Measurements from ENCODE around the gene ID1.
"Not testable (repeated sequence)": the region's sequence is repeated elsewhere in the genome, so short reads cannot be mapped to it uniquely, and the experiment has no call there.

The ID1 gene

DNA sequence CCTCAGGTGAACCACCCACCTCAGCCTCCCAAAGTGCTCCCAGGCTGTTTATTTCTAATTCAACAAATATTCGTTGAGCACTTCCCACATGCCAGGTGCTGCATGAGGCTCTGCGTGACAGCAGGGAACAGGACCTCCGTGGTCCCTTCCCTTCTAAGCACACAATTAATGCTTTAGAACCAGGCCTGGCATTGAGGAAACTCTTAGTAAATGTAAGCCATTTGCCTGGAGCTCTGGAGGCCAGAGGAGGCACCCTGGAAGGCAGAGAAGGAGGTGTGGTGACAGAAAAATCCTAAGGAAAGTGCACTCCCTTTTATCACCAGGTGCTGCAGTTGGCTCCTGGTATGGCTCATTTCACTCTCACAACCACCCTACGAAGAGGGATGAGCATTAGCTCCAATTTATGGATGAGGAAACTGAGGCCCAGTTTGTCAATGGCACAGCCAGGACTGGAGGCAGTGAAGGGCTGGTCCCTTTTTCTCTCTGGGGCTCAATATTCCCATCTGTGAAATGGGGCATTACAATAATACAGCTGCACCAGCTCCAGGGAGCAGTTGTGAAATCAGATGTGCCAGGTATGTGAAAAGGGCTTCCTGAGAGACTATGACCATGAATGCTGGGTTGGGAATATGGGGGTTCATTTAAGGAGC, 8.1 kb upstream of the ID1 start:
- in situ Hi-C loops (cut with HindIII; ENCODE audit: low sequenced_read_pairs): no loop called here

DNA sequence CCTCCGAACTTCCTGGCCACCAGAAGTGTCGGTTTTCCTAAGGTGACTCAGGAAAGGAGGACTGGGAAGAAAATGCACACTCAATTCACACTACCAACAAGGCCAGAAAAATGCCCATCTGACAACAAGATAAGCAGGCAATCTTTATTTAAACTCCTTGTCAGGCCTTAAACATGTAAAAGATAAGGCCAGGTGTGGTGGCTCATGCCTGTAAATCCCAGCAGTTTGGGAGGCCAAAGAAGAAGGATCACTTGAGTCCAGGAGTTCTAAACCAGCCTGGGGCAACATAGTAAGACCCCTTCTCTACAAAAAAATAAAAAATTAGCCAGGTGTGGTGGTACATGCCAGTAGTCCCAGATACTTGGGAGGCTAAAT, 7.6 kb upstream of the ID1 start:
- in situ Hi-C loops (cut with HindIII; ENCODE audit: low sequenced_read_pairs): no loop called here

DNA sequence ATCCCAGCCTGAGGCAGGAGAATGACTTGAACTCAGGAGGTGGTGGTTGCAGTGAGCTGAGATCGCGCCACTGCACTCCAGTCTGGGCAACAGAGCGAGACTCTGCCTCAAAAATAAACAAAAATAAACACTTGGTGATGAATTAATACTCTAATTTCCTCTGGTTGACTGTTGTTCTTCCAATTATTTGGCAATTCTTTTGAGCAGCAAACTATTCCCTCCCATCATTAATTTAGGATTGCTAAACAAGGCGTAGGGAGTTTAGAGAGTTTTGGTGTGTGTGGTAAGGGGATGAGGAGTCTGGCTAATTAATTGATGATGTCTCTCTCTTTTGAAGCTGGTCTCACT, 2.7 kb upstream of the ID1 start:
- in situ Hi-C loops (cut with HindIII; ENCODE audit: low sequenced_read_pairs): no loop called here

DNA sequence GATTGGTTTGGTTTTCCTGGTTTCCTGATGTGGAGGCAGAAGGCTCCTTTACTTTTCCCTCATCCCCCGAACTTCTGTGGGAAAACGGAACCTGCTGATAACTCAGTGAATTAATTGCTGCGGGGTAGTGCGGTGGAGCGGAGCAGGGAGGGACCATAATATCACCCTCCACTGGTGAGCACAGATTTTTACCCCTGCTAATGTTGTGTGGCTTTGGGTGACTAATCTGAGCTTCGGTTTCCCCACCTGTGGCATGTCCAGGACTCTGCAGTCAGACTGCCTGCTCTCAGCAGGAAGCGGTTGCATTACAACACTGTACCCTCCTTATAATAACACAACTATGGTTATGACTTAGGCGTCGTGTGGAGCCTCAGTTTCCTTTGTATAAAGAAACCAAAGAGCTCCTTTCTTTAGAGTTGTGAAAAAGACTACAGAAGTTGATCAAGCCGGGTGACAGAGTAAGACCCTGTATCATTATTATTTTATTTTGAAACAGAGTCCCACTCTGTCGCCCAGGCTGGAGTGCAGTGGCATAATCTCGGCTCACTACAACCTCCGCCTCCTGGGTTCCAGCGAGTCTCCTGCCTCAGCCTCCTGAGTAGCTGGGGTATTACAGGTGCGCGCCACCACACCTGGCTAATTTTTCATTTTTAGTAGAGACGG, 2.2 kb upstream of the ID1 start:
- in situ Hi-C loops (cut with HindIII; ENCODE audit: low sequenced_read_pairs): no loop called here

DNA sequence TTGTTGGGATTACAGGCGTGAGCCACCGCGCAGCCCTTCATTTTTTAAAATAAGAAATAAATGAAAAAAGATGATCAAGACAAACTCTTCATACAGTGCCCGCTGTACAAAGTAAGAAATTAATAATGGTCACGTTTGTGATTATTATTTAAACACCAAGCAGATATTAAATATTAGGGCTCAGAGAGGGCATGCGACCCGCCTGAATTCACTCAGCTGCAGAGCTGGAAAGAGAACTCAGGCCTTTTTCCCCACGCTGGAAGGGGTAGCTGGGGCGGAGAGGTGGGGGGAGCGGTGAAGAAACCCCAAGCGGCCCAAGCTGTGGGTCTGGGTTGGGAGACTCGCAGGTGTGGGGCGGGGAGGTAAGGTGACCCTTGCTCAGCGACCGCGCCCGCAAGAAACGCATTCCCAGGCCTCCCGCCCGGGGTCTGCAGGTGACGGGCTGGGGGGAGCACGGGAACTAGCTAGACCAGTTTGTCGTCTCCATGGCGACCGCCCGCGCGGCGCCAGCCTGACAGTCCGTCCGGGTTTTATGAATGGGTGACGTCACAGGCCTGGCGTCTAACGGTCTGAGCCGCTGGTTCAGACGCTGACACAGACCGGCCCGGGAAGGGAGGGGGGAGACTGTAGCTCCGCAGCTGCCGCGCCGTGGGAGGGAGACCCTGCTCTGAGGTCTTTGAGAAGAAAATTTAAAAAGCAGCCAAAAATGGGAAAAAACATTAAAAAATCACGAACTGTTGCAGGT, 1.1 kb upstream of the ID1 start:
- in situ Hi-C loops (cut with HindIII; ENCODE audit: low sequenced_read_pairs): no loop called here

DNA sequence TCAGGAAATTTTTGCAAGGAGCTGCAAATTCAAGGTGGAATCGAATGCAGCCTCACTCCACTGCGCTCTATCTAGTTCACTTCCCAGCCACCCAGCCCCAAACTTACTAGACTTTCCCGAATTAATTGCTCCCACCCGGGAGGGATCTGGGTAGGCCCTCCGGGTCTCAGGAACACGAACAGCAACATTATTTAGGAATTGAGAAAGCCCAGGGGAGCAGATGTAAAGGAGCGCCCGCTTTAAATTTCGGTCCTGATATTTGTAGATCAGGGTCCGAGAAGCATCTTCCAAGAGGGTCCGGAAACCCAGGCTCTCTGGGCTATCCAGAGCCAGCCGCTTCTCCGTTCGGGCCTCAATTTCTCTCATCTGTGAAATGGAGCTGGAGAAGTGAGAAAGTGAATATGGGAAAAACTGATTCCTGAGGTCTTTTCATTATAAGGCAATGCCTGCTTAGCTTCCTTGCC, 490 bp upstream of the ID1 start:
- in situ Hi-C loops (cut with HindIII; ENCODE audit: low sequenced_read_pairs): no loop called here

DNA sequence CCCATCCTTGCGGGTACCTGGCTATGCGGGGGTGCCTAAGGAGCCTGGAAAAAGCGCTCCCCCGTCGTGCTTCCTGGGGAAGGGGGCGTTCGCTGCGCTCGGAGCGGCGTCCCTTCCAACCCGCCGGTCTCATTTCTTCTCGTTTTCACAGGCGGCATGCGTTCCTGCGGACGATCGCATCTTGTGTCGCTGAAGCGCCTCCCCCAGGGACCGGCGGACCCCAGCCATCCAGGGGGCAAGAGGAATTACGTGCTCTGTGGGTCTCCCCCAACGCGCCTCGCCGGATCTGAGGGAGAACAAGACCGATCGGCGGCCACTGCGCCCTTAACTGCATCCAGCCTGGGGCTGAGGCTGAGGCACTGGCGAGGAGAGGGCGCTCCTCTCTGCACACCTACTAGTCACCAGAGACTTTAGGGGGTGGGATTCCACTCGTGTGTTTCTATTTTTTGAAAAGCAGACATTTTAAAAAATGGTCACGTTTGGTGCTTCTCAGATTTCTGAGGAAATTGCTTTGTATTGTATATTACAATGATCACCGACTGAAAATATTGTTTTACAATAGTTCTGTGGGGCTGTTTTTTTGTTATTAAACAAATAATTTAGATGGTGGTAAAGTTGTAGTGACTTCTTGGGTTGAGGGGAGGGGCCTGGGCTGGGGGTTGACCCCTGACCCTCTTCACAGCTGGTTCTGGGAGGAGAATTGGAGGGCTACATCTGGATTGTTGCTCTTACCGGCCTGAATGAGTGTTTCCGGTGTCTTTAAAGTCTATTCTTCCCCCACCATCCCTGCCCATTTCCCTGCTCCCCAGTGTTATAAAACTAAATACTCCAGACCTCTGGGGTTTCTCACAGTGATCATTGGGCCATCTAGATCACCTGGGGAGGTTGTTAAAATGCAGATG, 1.1 kb downstream of the ID1 start:
- in situ Hi-C loops (cut with HindIII; ENCODE audit: low sequenced_read_pairs): no loop called here

DNA sequence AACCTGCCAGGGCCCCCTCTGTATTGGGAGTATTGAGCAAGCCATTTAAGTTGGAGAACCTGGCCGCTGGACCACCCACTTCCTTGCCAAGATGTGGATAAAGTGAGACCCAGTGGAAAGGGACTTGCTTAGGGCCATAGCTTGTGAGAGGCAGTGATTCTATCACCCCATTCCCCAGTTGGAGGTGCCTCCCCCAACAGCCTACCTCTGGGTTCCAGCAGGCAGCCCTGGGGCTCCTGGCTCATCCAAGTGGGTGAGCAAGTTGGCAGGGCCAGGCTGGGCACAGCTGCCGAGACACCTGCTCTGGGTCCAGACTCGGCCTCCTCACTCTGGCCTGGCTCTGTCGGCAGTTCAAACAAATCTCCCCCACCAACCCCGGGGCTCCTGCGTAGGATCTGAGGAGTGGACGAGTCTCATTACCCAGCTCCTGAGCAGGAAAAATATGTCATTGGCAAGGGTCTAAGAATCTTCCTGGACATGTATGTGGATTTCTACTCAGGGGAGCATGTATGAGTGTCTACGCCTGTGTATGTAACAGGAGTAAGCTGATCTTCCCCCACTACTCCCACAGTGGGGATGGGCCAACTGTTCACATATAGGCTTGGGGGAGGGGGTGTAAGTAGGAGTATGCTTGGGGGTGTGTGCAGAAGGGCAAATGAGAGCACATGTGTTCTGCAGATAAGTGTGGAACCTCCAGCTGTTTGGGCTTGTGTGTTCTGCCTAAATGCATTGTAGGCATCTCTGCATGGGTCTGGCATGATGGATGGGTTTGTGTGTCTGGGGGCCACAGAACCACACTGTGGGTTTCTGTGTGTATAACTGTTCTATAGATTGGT, 1.9 kb downstream of the ID1 start:
- in situ Hi-C loops (cut with HindIII; ENCODE audit: low sequenced_read_pairs): no loop called here

DNA sequence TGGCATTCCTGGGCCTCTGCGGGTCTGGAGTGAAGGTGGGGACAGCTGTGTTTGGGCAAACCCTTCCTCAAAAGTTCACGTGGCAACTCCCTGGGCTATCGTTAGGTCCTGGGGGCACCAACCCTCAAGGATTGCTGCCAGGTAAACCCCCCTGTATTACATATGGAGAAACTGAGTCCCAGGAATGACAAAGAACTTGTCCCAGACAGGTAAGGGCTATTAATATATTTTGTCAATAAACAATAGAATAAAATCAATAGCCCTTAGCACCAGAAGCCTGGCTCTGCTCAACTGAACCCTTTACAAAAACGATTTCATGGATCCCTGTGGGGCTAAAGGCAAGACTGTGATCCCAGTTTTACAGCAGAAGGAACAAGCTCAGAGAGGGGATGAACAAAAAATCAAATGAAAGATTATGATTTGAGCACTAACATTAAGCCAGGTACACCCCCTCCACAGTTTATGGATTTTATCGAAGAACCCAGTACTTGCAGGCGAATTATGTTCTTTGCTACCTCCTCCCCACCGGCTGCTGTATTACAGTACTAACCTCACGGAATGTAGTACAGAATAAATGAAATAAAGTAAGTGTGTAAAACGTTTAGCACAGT, 2.7 kb downstream of the ID1 start:
- in situ Hi-C loops (cut with HindIII; ENCODE audit: low sequenced_read_pairs): no loop called here

DNA sequence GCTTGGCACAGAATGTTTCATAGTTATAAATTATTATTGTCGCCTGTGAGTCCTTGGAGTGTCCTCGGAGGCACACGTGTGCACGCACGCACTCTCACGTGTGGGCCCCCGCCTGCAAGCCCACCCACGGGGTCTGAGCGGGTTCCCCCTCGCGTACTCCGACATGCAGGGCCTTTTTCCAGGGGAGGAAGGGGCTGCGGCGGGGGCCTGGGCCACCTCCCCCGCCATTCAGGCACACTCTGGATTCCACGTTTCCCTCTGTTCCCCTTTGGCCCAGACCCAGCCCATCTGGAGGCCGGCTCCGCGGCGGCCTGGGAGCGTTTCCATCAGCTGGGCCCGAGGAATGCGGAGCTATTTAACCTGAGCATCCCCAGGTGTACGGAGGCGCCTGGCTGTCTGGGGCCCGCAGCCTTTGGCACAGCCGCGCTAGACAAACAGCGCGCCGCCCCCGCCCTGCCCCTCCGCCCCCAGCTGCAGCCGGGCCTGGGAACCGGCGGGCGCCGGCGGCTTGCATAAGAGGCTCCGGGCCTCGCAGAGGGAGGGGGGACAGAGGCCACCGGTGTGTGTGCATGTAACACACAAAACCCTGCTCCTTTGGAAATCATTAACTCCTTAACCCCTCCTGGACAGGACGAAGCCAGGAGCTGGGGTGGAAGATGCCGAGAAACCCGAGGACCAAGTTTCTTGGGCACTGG, 3.3 kb downstream of the ID1 start:
- in situ Hi-C loops (cut with HindIII; ENCODE audit: low sequenced_read_pairs): no loop called here

DNA sequence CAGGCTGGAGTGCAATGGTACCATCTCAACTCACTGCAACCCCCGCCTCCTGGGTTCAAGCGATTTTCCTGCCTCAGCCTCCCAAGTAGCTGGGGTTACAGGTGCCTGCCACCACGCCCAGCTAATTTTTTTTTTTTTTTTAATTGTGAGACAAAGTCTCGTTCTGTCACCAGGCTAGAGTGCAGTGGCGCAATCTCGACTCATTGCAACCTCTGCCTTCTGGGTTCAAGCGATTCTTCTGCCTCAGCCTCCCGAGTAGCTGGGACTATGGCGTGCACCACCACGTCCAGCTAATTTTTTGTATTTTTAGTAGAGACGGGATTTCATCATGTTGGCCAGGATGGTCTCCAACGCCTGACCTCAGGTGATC, 7.2 kb downstream of the ID1 start:
- in situ Hi-C loops (cut with HindIII; ENCODE audit: low sequenced_read_pairs): loop anchor here (5.0 kb wide), 1 partner anchor 45 kb away; no protein-coding TSS in a partner anchor

DNA sequence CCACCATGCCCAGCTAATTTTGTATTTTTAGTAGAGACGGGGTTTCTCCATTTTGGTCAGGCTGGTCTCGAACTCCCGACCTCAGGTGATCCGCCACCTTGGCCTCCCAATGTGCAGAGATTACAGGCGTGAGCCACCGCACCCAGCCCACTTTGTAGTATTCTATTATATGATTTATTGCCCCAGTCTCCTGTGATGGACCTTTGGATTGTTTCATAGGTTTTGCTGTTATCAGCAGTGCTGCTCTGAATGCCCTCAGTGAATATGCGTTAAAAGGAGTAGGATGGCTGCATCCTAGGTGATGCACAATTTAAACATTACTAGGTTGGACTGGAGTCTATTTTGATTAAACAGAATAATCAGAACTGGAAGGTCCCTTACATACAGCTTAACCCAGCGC, 10.3 kb downstream of the ID1 start:
- in situ Hi-C loops (cut with HindIII; ENCODE audit: low sequenced_read_pairs): no loop called here

DNA sequence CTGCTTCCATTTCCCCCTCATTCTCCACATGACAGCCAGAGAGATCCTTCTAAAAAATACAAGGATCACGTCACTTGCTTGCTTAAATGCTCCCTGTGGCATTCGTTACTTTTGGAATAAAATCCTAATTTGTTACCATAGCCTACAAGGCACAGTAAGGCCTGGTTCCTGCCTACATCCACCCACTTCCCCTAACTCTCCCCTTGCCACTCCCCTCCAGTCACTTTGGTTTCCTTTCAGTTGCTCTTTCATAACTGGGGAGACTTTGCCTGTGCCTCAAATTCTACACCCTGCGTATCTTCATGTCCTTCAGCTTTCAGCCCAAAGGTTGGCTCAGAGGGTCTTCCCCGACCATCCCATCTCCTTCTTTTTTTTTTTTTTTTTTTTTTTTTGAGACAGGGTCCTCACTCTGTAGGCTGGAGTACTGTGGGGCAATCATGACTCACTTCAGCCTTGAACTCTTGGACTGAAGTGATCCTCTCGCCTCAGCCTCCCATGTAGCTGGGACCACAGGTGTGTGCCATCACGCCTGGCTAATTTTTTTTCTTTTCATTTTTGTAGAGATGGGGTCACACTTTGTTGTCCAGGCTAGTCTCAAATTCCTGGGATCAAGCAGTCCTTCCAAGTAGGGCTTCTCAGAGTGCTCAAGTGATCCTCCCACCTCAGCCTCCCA, 12.5 kb downstream of the ID1 start:
- in situ Hi-C loops (cut with HindIII; ENCODE audit: low sequenced_read_pairs): no loop called here

DNA sequence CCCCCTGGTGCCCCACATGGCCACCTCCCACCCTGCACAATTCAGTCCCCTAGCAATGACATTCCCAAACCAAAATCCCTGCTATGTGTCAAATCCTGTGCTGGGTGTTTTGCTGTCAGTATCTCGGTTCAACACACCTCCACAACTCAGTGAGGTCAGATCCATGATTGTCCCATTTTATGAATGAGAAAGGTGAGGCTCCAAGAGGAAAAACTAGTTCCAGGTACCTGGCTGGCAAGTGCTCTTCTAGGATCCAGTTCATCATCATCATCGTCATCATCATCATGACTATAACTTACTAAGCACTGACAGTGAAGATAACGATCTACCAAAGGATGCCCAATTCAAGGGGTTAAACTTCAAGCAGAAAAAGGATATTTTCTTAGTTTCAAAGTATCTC, 15.2 kb downstream of the ID1 start:
- in situ Hi-C loops (cut with HindIII; ENCODE audit: low sequenced_read_pairs): no loop called here

DNA sequence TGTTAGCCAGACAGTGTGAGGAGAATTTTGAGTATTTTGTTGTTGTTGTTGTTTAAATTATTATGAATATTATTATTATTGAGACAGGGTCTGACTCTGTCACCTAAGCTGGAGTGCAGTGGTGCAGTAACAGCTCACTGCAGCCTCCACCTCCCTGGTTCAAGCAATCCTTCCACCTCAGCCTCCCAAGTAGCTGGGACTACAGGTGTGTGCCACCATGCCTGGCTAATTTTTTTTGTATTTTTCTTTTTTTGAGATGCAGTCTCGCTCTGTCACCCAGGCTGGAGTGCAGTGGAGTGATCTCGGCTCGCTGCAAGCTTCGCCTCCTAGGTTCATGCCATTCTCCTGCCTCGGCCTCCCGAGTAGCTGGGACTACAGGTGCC, 18.0 kb downstream of the ID1 start:
- in situ Hi-C loops (cut with HindIII; ENCODE audit: low sequenced_read_pairs): not testable (repeated sequence)

DNA sequence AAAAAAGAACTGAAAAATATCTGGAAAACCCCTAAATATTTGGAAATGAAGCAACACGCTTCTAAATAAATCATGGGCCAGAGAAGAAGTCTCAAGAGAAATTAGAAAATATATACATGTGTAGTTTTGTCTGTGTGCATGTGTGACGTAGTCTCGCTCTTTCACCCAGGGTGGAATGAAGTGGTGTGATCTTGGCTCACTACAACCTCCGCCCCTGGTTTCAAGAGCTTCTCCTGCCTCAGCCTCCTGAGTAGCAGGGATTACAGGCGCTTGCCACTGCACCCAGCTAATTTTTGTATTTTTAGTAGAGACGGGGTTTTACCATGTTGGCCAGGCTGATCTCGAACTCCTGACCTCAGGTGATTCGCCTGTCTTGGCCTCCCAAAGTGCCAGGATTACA, 21.4 kb downstream of the ID1 start:
- in situ Hi-C loops (cut with HindIII; ENCODE audit: low sequenced_read_pairs): not testable (repeated sequence)

DNA sequence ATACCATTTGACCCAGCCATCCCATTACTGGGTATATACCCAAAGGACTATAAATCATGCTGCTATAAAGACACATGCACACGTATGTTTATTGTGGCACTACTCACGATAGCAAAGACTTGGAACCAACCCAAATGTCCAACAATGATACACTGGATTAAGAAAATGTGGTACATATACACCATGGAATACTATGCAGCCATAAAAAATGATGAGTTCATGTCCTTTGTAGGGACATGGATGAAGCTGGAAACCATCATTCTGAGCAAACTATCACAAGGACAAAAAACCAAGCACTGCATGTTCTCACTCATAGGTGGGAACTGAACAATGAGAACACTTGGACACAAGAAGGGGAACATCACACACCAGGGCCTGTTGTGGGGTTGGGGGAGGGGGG, 23.0 kb downstream of the ID1 start:
- in situ Hi-C loops (cut with HindIII; ENCODE audit: low sequenced_read_pairs): not testable (repeated sequence)

DNA sequence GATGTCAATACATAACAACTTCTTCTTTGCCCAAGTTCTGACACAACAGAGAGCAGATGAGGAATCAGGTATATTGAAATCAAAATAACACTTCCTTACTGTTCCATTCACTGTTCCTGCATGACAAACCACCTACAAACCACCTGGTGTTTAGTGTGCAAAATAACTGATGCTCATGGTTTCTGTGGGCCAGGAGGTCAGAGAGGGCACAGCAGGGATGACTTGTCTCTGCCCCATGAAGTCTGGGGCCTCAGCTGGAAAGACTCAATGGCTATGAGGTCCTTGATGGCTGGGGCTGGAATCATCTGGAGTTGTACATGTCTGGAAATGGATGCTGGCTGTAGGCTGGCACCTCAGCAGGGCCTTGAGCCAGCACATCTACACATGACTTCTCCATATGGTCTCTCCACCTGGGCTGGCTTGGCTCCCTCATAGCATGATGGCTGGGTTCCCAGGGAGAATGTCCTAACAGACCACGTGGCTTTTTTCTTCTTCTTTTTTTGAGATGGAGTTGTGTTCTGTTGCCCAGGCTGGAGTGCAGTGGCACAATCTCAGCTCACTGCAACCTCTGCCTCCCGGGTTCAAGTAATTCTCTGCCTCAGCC, 25.2 kb downstream of the ID1 start:
- in situ Hi-C loops (cut with HindIII; ENCODE audit: low sequenced_read_pairs): no loop called here
